Measurements from ENCODE around the gene CDHR1.

GRCh38 chr10:84265418-84265817, 71.1 kb downstream of the CDHR1 start:
- TF ChIP-seq, protein P1, sequence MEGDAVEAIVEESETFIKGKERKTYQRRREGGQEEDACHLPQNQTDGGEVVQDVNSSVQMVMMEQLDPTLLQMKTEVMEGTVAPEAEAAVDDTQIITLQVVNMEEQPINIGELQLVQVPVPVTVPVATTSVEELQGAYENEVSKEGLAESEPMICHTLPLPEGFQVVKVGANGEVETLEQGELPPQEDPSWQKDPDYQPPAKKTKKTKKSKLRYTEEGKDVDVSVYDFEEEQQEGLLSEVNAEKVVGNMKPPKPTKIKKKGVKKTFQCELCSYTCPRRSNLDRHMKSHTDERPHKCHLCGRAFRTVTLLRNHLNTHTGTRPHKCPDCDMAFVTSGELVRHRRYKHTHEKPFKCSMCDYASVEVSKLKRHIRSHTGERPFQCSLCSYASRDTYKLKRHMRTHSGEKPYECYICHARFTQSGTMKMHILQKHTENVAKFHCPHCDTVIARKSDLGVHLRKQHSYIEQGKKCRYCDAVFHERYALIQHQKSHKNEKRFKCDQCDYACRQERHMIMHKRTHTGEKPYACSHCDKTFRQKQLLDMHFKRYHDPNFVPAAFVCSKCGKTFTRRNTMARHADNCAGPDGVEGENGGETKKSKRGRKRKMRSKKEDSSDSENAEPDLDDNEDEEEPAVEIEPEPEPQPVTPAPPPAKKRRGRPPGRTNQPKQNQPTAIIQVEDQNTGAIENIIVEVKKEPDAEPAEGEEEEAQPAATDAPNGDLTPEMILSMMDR (conservative IDR thresholded peaks at IDR 0.05): no peak
- no peak for TF ChIP-seq ZFX (IDR thresholded peaks at IDR 0.05)
